K562 (cell line): ENCODE results near the gene PTAFR. TPM values are rescaled to one million over a fixed set of nuclear protein-coding genes. Genes with fewer than 3 reads are reported as not detected.

Experiments
- ATAC-seq: fragments of 200-7000 bp; cut with Tn5 transposase; 3 replicates; pipeline ENCODE4 v1.9.1; 2020; ENCODE audit warnings: moderate library complexity
- BruUV-seq: library from RNA; stranded (reverse); fragments of 400-500 nt; replicated peaks from 2 replicates; lab custom pipeline; 2021; lab: Mats Ljungman, UMichigan
- CTCF ChIA-PET: fragments of 300-600 bp; formaldehyde crosslinking; extraction: SDS; loops from one replicate; lab custom pipeline; 2021; ENCODE audit warnings: low intra/inter-chr PET ratio; lab: Yijun Ruan, JAX
- POLR2A ChIA-PET: fragments of 300-600, 350-650 bp; sonication (Branson Sonifier 250); formaldehyde crosslinking; extraction: SDS; loops from one replicate; lab custom pipeline; 2021; ENCODE audit warnings: antibody characterized with exemption, inconsistent platforms; lab: Yijun Ruan, JAX
- DNase-seq, 4 experiments: peaks; one replicate each; pipeline versions ENCODE4 v3.0.0 to v3.0.0-alpha.2; 2011 to 2018; ENCODE audit warnings: low spot score in 3 of 4, mixed read lengths in 3 of 4; ENCODE audit errors: extremely low read depth in 1 of 4
- FAIRE-seq: peaks from 2 replicates; lab custom pipeline; 2011; peaks lifted over from hg19 to GRCh38; lab: Jason Lieb, UNC
- H2AFZ ChIP-seq: 2 replicates; pipeline ENCODE4 v1.6.0; 2011; ENCODE audit warnings: low read depth, low read length, control low read depth, inconsistent platforms
- H3K27ac ChIP-seq: fragments of 200-600 bp; 3 replicates; pipeline ENCODE4 v1.8.0; 2011; ENCODE audit warnings: low read depth, mild to moderate bottlenecking, control low read depth, inconsistent platforms, low read length, moderate library complexity, mixed read lengths; ENCODE audit errors: extremely low read depth
- H3K27me3 ChIP-seq, 2 experiments: fragments of 300-600 bp in 1 of 2; 2 replicates in 1 of 2; 3 replicates in 1 of 2; pipeline versions ENCODE4 v1.6.0 to v1.8.0; 2011; ENCODE audit warnings: inconsistent platforms in 2 of 2, low read length in 2 of 2, mild to moderate bottlenecking in 1 of 2, mixed read lengths in 1 of 2, moderate library complexity in 1 of 2; ENCODE audit not compliant: control insufficient read depth in 2 of 2, insufficient read depth in 2 of 2
- H3K36me3 ChIP-seq: fragments of 300-600 bp; 3 replicates; pipeline ENCODE4 v1.8.0; 2011; ENCODE audit warnings: mild to moderate bottlenecking, low read length, inconsistent platforms; ENCODE audit not compliant: control insufficient read depth, insufficient read depth
- H3K4me1 ChIP-seq, 2 experiments: fragments of 200-600 bp in 1 of 2; replicated peaks in 1 of 2; 2 replicates in 1 of 2; 3 replicates in 1 of 2; pipeline versions ENCODE4 v1.5.1 to v1.8.0; 2011; ENCODE audit warnings: inconsistent platforms in 2 of 2, low read length in 2 of 2, mild to moderate bottlenecking in 1 of 2, mixed read lengths in 1 of 2, moderate library complexity in 1 of 2; ENCODE audit not compliant: control insufficient read depth in 2 of 2, insufficient read depth in 2 of 2
- H3K4me2 ChIP-seq: 2 replicates; pipeline ENCODE4 v1.6.1; 2011; ENCODE audit warnings: low read length, control low read depth, inconsistent platforms, mixed read lengths; ENCODE audit not compliant: insufficient read depth
- H3K4me3 ChIP-seq: fragments of 200-600 bp; sonication (generic), shearing (Covaris generic); 2 replicates; pipeline ENCODE4 v1.5.1; 2016; ENCODE audit warnings: control low read depth, inconsistent platforms
- H3K79me2 ChIP-seq: fragments of 200-600 bp; 3 replicates; pipeline ENCODE4 v1.8.0; 2011; ENCODE audit warnings: low read length, inconsistent platforms; ENCODE audit not compliant: control insufficient read depth, insufficient read depth
- H3K9ac ChIP-seq, 2 experiments: 2 replicates each; pipeline versions ENCODE4 v1.6.0 to v1.6.1; 2011; ENCODE audit warnings: low read depth in 2 of 2, low read length in 2 of 2, control low read depth in 1 of 2, inconsistent platforms in 1 of 2, mild to moderate bottlenecking in 1 of 2, mixed read lengths in 1 of 2; ENCODE audit not compliant: insufficient read depth in 1 of 2
- H3K9me1 ChIP-seq: one replicate; pipeline ENCODE4 v1.6.0; 2011; ENCODE audit warnings: inconsistent platforms, mild to moderate bottlenecking, low read length, moderate library complexity; ENCODE audit not compliant: control insufficient read depth, insufficient read depth
- H3K9me3 ChIP-seq: replicated peaks from 2 replicates; pipeline ENCODE4 v1.5.1; 2011; ENCODE audit warnings: low read depth, low read length, inconsistent platforms; ENCODE audit not compliant: control insufficient read depth, insufficient read depth
- H4K20me1 ChIP-seq: replicated peaks from 2 replicates; pipeline ENCODE4 v1.6.1; 2011; ENCODE audit warnings: low read length, inconsistent platforms, mixed read lengths; ENCODE audit not compliant: control insufficient read depth, insufficient read depth
- ADNP ChIP-seq: fragments of 200-800 bp; sonication (Bioruptor generic); IDR thresholded peaks from 2 replicates; pipeline ENCODE4 v1.6.1; 2016; ENCODE audit warnings: missing genetic modification characterization, missing compliant biosample characterization
- BCOR ChIP-seq: fragments of 450-650 bp; IDR thresholded peaks from 2 replicates; pipeline ENCODE4 v1.6.1; 2016
- C11orf30 ChIP-seq: fragments of 450-650 bp; IDR thresholded peaks from 2 replicates; pipeline ENCODE4 v1.6.1; 2016; ENCODE audit warnings: low read depth, mild to moderate bottlenecking
- HDAC2 ChIP-seq: fragments of 450-650 bp; IDR thresholded peaks from 2 replicates; pipeline ENCODE4 v1.6.1; 2016; ENCODE audit warnings: mild to moderate bottlenecking
- IFI16 ChIP-seq: fragments of 250-450 bp; sonication (Bioruptor Pico); IDR thresholded peaks from 2 replicates; pipeline ENCODE4 v2.1.2; 2022; ENCODE audit warnings: mild to moderate bottlenecking, inconsistent platforms
- KDM1A ChIP-seq, 2 experiments: fragments of 450-650 bp; IDR thresholded peaks; 2 replicates each; pipeline ENCODE4 v1.6.1; 2016; ENCODE audit warnings: mild to moderate bottlenecking in 2 of 2
- RAD51 ChIP-seq: fragments of 450-650 bp; IDR thresholded peaks from 2 replicates; pipeline ENCODE4 v1.7.1; 2016; ENCODE audit warnings: low read depth, mild to moderate bottlenecking, borderline replicate concordance
- RCOR1 ChIP-seq, 2 experiments: IDR thresholded peaks; 2 replicates each; pipeline ENCODE4 v1.6.1; 2012; ENCODE audit warnings: low read depth in 2 of 2, low read length in 2 of 2, borderline replicate concordance in 1 of 2, improper control_type of control experiment in 1 of 2
- ZNF584 ChIP-seq: fragments of 200-800 bp; sonication (Bioruptor generic); IDR thresholded peaks from 2 replicates; pipeline ENCODE4 v1.6.1; 2016; ENCODE audit warnings: low read depth, mild to moderate bottlenecking, missing genetic modification characterization, missing compliant biosample characterization
- WGBS: fragments of 100-300 bp; shearing (Covaris generic); methylation state at CpG from one replicate; pipeline ENCODE4 v1.1.6; 2016; ENCODE audit warnings: low coverage, mixed read lengths; ENCODE audit not compliant: insufficient coverage; ENCODE audit errors: missing lambda C conversion rate; 5-methylcytosine and 5-hydroxymethylcytosine counted together
- in situ Hi-C: fragments of 300-500 bp; cut with MboI; formaldehyde crosslinking; loops from 4 replicates; pipeline ENCODE4 v1.15.0; 2018; ENCODE audit warnings: inconsistent platforms, mixed read lengths
- intact Hi-C: fragments of 100-400 bp; cut with micrococcal nuclease; formaldehyde crosslinking; loops from 2 replicates; pipeline ENCODE4 v1.14.2; 2022
- polyA plus RNA-seq, 8 experiments: library from polyadenylated mRNA; depleted of rRNA in 4 of 8; stranded (reverse) in 5 of 8; unstranded in 3 of 8; fragments of >200 nt; fragmentation: Nextera tagmentation in 2 of 8; fragmentation: Illumina TruSeq in 1 of 8; extraction: Ambion mirVana in 2 of 8; extraction: Trizol in 1 of 8; gene quantifications; 2 replicates each; pipeline versions ENCODE4 v1.2.1 to v1.2.3, GENCODE V29; 2011 to 2014; ENCODE audit warnings: inconsistent platforms in 1 of 8, missing spikeins in 1 of 8
- total RNA-seq, 7 experiments: library from RNA; depleted of rRNA in 6 of 7; stranded (reverse); fragments of >200 nt in 6 of 7; fragmentation: Illumina TruSeq in 2 of 7; extraction: Trizol in 2 of 7; gene quantifications; 2 replicates each; pipeline versions ENCODE4 v1.2.1 to v1.2.3, GENCODE V29; 2011 to 2021; ENCODE audit warnings: low replicate concordance in 1 of 7
- TF ChIP-seq, protein P1 (sequence below): fragments of 450-650 bp; IDR thresholded peaks from 2 replicates; pipeline ENCODE4 v1.6.1; 2018; ENCODE audit warnings: mild to moderate bottlenecking, low read depth; ENCODE audit not compliant: partially characterized antibody
- TF ChIP-seq, protein P2 (sequence below): fragments of 450-650 bp; formaldehyde crosslinking; IDR thresholded peaks from 2 replicates; pipeline ENCODE4 v1.4.0; 2020; ENCODE audit warnings: mild to moderate bottlenecking, moderate library complexity
- TF ChIP-seq, protein P3 (sequence below): fragments of 250-450 bp; sonication (Bioruptor Pico); IDR thresholded peaks from 2 replicates; pipeline ENCODE4 v1.8.0; 2022; ENCODE audit warnings: inconsistent platforms
- TF ChIP-seq, protein P4 (sequence below): fragments of 150-350 bp; IDR thresholded peaks from 2 replicates; pipeline ENCODE4 v1.6.1; 2014; ENCODE audit warnings: low read depth, mild to moderate bottlenecking, low read length, borderline replicate concordance

The PTAFR gene
- total and polyA plus RNA-seq, 9 of the 15 experiments (the other 6 are each of a cell fraction or from before 2014, with no cell fraction given) = 0.15 to 0.55 (median 0.40) TPM; not detected in 1

DNA sequence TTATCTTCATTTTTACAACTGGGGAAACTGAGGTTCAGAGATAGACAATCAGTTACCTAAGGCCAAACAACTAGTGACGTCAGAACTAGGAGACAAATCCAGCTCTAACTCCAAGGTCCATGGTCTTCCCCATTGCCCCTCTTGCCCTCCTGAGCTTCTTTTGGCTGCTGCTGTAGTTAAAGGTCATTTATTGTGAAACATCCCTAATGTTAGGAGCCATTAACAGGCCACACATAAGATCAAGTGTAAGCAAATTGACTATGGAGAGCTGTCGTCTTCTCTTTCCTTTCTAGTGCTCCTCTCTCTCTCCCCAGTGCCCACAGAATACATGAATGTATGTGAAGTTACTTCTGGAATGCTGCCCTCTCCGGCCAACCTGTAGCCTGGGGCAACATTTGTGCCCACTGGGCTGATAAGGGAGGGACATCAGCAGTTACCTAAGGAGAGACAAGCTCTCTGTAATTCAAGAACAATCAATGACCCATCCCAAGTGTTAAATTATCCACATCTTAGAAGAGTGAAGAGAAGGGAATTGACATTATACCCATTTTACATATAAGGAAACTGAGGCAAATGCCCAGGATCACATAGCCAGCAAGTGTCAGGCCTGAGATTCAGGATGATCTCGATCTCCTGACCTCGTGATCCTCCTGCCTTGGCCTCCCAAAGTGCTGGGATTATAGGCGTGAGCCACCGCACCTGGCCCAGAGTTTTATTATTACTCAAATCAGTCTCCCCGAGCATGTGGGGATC lies 40.1 kb downstream of the PTAFR start:
- no peaks in the 10 kb centered on the region for H3K9me1 ChIP-seq
- H3K4me3 ChIP-seq = no peak overlapping the region
- BruUV-seq = no TSS peak
- POLR2A ChIA-PET = interaction anchor here (0.5 to 1.7 kb wide), 9 partner anchors 12 to 986 kb away, joined by 3 to 5 read pairs (median 3); no protein-coding TSS in a partner anchor
- H3K9me3 ChIP-seq = no peaks in the 10 kb centered on the region
- H4K20me1 ChIP-seq = no peaks in the 10 kb centered on the region
- no peak for DNase-seq
- H3K9ac ChIP-seq = no peak overlapping the region
- no peaks in the 10 kb centered on the region for H3K27me3 ChIP-seq
- in situ Hi-C loops = no loop called here
- H2AFZ ChIP-seq = no peak overlapping the region
- no peaks in the 10 kb centered on the region for H3K79me2 ChIP-seq
- 39% methylated on average over 8 of the region's 8 CpGs for WGBS
- H3K4me1 ChIP-seq = peaks cover 9 to 14% of the 10 kb centered on the region in 2 experiments; a peak in 3 of 5 replicates
- no peak overlapping the region for H3K27ac ChIP-seq
- no peak overlapping the region for H3K4me2 ChIP-seq
- no peak for ATAC-seq
- no peak for FAIRE-seq
- intact Hi-C loops = loop anchor here (2.0 kb wide), 1 partner anchor 42 kb away; no protein-coding TSS in a partner anchor
- H3K36me3 ChIP-seq = no peaks in the 10 kb centered on the region
- CTCF ChIA-PET = no interaction called here
- TF ChIP-seq RAD51 (no peak), ADNP (peak; percentile 75; the same call in 1 of the 2 replicates), ZNF584 (CRISPR knock-in tag) (no peak), RCOR1 (IDR thresholded peaks at IDR 0.05; ENCODE audit: borderline replicate concordance in 1 of 2, low read depth in 2 of 2, low read length in 2 of 2) (no peak), C11orf30 (no peak), BCOR (peak; percentile 78; the same call in 1 of the 2 replicates), HDAC2 (peak; percentile 50; the same call in 1 of the 2 replicates), IFI16 (CRISPR knock-in tag) (no peak), KDM1A (IDR thresholded peaks at IDR 0.05) (peak in 1 of 2 experiments; percentile 57; a peak in 1 of 4 replicates)
- TF ChIP-seq, protein P1, sequence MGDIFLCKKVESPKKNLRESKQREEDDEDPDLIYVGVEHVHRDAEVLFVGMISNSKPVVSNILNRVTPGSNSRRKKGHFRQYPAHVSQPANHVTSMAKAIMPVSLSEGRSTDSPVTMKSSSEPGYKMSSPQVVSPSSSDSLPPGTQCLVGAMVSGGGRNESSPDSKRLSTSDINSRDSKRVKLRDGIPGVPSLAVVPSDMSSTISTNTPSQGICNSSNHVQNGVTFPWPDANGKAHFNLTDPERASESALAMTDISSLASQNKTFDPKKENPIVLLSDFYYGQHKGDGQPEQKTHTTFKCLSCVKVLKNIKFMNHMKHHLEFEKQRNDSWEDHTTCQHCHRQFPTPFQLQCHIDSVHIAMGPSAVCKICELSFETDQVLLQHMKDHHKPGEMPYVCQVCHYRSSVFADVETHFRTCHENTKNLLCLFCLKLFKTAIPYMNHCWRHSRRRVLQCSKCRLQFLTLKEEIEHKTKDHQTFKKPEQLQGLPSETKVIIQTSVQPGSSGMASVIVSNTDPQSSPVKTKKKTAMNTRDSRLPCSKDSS = no peak
- TF ChIP-seq, protein P2, sequence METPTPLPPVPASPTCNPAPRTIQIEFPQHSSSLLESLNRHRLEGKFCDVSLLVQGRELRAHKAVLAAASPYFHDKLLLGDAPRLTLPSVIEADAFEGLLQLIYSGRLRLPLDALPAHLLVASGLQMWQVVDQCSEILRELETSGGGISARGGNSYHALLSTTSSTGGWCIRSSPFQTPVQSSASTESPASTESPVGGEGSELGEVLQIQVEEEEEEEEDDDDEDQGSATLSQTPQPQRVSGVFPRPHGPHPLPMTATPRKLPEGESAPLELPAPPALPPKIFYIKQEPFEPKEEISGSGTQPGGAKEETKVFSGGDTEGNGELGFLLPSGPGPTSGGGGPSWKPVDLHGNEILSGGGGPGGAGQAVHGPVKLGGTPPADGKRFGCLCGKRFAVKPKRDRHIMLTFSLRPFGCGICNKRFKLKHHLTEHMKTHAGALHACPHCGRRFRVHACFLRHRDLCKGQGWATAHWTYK = no peak
- TF ChIP-seq, protein P3, sequence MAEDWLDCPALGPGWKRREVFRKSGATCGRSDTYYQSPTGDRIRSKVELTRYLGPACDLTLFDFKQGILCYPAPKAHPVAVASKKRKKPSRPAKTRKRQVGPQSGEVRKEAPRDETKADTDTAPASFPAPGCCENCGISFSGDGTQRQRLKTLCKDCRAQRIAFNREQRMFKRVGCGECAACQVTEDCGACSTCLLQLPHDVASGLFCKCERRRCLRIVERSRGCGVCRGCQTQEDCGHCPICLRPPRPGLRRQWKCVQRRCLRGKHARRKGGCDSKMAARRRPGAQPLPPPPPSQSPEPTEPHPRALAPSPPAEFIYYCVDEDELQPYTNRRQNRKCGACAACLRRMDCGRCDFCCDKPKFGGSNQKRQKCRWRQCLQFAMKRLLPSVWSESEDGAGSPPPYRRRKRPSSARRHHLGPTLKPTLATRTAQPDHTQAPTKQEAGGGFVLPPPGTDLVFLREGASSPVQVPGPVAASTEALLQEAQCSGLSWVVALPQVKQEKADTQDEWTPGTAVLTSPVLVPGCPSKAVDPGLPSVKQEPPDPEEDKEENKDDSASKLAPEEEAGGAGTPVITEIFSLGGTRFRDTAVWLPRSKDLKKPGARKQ (CRISPR knock-in tag) = no peak
- TF ChIP-seq, protein P4, sequence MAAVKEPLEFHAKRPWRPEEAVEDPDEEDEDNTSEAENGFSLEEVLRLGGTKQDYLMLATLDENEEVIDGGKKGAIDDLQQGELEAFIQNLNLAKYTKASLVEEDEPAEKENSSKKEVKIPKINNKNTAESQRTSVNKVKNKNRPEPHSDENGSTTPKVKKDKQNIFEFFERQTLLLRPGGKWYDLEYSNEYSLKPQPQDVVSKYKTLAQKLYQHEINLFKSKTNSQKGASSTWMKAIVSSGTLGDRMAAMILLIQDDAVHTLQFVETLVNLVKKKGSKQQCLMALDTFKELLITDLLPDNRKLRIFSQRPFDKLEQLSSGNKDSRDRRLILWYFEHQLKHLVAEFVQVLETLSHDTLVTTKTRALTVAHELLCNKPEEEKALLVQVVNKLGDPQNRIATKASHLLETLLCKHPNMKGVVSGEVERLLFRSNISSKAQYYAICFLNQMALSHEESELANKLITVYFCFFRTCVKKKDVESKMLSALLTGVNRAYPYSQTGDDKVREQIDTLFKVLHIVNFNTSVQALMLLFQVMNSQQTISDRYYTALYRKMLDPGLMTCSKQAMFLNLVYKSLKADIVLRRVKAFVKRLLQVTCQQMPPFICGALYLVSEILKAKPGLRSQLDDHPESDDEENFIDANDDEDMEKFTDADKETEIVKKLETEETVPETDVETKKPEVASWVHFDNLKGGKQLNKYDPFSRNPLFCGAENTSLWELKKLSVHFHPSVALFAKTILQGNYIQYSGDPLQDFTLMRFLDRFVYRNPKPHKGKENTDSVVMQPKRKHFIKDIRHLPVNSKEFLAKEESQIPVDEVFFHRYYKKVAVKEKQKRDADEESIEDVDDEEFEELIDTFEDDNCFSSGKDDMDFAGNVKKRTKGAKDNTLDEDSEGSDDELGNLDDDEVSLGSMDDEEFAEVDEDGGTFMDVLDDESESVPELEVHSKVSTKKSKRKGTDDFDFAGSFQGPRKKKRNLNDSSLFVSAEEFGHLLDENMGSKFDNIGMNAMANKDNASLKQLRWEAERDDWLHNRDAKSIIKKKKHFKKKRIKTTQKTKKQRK = no peak
